PFSK-1 (cell line): Measurements from ENCODE around the gene SRPK1.

Source experiments
- FOXP2 ChIP-seq: optimal IDR thresholded peaks from 2 replicates; pipeline ENCODE3; 2011; ENCODE audit warnings: borderline replicate concordance, control low read depth, inconsistent platforms; ENCODE audit not compliant: insufficient read depth; ENCODE audit errors: extremely low read length, extremely low read depth
- POLR2AphosphoS5 ChIP-seq: IDR thresholded peaks from 2 replicates; pipeline ENCODE4 v1.6.1; 2012; ENCODE audit warnings: low read depth, mild to moderate bottlenecking, control low read depth, low read length, moderate library complexity
- REST ChIP-seq, 2 experiments: IDR thresholded peaks; 2 replicates each; pipeline versions ENCODE4 v1.6.1 to v1.8.0; 2011 to 2012; ENCODE audit warnings: low read depth in 2 of 2, low read length in 2 of 2, control low read depth in 1 of 2, inconsistent platforms in 1 of 2, mild to moderate bottlenecking in 1 of 2, moderate library complexity in 1 of 2; ENCODE audit not compliant: insufficient read depth in 1 of 2
- SIN3A ChIP-seq: IDR thresholded peaks from 2 replicates; pipeline ENCODE4 v1.6.1; 2012; ENCODE audit warnings: mild to moderate bottlenecking, low read length, moderate library complexity, borderline replicate concordance; ENCODE audit not compliant: insufficient read depth
- TAF1 ChIP-seq: IDR thresholded peaks from 2 replicates; pipeline ENCODE4 v1.6.1; 2012; ENCODE audit warnings: low read length, control low read depth, borderline replicate concordance; ENCODE audit not compliant: insufficient read depth

- TF ChIP-seq REST (IDR thresholded peaks at IDR 0.05; ENCODE audit: insufficient read depth in 1 of 2, low read depth in 2 of 2, low read length in 2 of 2) (no peak), POLR2AphosphoS5 (no peak), TAF1 (no peak), SIN3A (no peak), FOXP2 (no peak)
Measured at GRCh38 chr6:35955071-35955470, 34.2 kb upstream of the SRPK1 start.
